GM23338 (cell line): Measurements from ENCODE around the gene TRAF3IP1. TPM values are rescaled to one million over a fixed set of nuclear protein-coding genes. Genes with fewer than 3 reads are reported as not detected.
"Not testable (repeated sequence)": the region's sequence is repeated elsewhere in the genome, so short reads cannot be mapped to it uniquely, and the experiment has no call there.

Experiments used
- ATAC-seq: fragments of 200-7000 bp; cut with Tn5 transposase; 3 replicates; pipeline ENCODE4 v1.9.1; 2020
- DNase-seq: peaks from one replicate; pipeline ENCODE4 v3.0.0-alpha.2; 2015; ENCODE audit warnings: low spot score
- H2AFZ ChIP-seq: fragments of 200-600 bp; sonication (generic); 2 replicates; pipeline ENCODE4 v1.8.0; 2016; ENCODE audit warnings: antibody characterized with exemption, mild to moderate bottlenecking, moderate library complexity
- H3F3A ChIP-seq: fragments of 200-600 bp; sonication (generic); replicated peaks from 2 replicates; pipeline ENCODE4 v1.8.0; 2017; ENCODE audit warnings: antibody characterized with exemption, mixed run types, low read depth
- H3K27ac ChIP-seq: fragments of 200-600 bp; sonication (generic); 2 replicates; pipeline ENCODE4 v1.6.1; 2016; ENCODE audit warnings: low read depth
- H3K27me3 ChIP-seq: fragments of 200-600 bp; sonication (generic); 2 replicates; pipeline ENCODE4 v1.8.0; 2016; ENCODE audit warnings: mild to moderate bottlenecking, mixed run types, moderate library complexity; ENCODE audit not compliant: insufficient read depth
- H3K36me3 ChIP-seq: fragments of 200-600 bp; sonication (generic); 2 replicates; pipeline ENCODE4 v1.8.0; 2016; ENCODE audit warnings: mild to moderate bottlenecking; ENCODE audit not compliant: insufficient read depth
- H3K4me1 ChIP-seq: fragments of 200-600 bp; sonication (generic); 2 replicates; pipeline ENCODE4 v1.8.0; 2016; ENCODE audit warnings: mild to moderate bottlenecking, moderate library complexity; ENCODE audit not compliant: insufficient read depth
- H3K4me2 ChIP-seq: fragments of 200-600 bp; sonication (generic); 2 replicates; pipeline ENCODE4 v1.7.1; 2017; ENCODE audit warnings: mixed run types
- H3K4me3 ChIP-seq: fragments of 200-600 bp; sonication (generic); 2 replicates; pipeline ENCODE4 v1.6.1; 2016; ENCODE audit warnings: mixed run types
- H3K79me2 ChIP-seq: fragments of 200-600 bp; sonication (generic); replicated peaks from 2 replicates; pipeline ENCODE4 v1.8.0; 2017; ENCODE audit warnings: mild to moderate bottlenecking; ENCODE audit not compliant: insufficient read depth
- H3K9me2 ChIP-seq: fragments of 200-600 bp; sonication (generic); 2 replicates; pipeline ENCODE4 v1.8.0; 2017; ENCODE audit not compliant: insufficient read depth
- H4K20me1 ChIP-seq: fragments of 200-600 bp; sonication (generic); replicated peaks from 2 replicates; pipeline ENCODE4 v1.8.0; 2017; ENCODE audit warnings: mild to moderate bottlenecking; ENCODE audit not compliant: insufficient read depth
- H3K27ac Mint-ChIP-seq: 2 replicates; pipeline ENCODE4 v1.8.0; 2020; ENCODE audit warnings: inconsistent platforms, mild to moderate bottlenecking, moderate library complexity, mixed read lengths
- H3K27me3 Mint-ChIP-seq: 3 replicates; pipeline ENCODE4 v1.8.0; 2022; ENCODE audit warnings: low read depth, mild to moderate bottlenecking, moderate library complexity, mixed read lengths, inconsistent platforms; ENCODE audit not compliant: insufficient read depth, poor library complexity
- H3K36me3 Mint-ChIP-seq: 3 replicates; pipeline ENCODE4 v1.8.0; 2021; ENCODE audit warnings: low read depth, mild to moderate bottlenecking, inconsistent platforms, moderate library complexity, mixed read lengths
- H3K4me1 Mint-ChIP-seq: 3 replicates; pipeline ENCODE4 v1.8.0; 2020; ENCODE audit warnings: mild to moderate bottlenecking, inconsistent platforms, mixed read lengths
- H3K4me3 Mint-ChIP-seq: 3 replicates; pipeline ENCODE4 v1.8.0; 2021; ENCODE audit warnings: moderate library complexity, mild to moderate bottlenecking, inconsistent platforms, mixed read lengths
- H3K9me3 Mint-ChIP-seq: 3 replicates; pipeline ENCODE4 v1.8.0; 2020; ENCODE audit warnings: moderate library complexity, mild to moderate bottlenecking, inconsistent platforms, mixed read lengths
- CREB1 ChIP-seq: fragments of 250-450 bp; sonication (Bioruptor Pico); IDR thresholded peaks from 2 replicates; pipeline ENCODE4 v1.5.0; 2020; ENCODE audit warnings: low read depth, mild to moderate bottlenecking, moderate library complexity
- ETS1 ChIP-seq: IDR thresholded peaks from 2 replicates; pipeline ENCODE4 v1.6.1; 2016; ENCODE audit warnings: antibody characterized with exemption
- EZH2 ChIP-seq: fragments of 200-600 bp; sonication (generic); IDR thresholded peaks from one replicate; pipeline ENCODE4 v1.8.0; 2017; ENCODE audit warnings: antibody characterized with exemption, mild to moderate bottlenecking, low read depth; ENCODE audit not compliant: unreplicated experiment
- POLR2AphosphoS5 ChIP-seq: IDR thresholded peaks from 2 replicates; pipeline ENCODE4 v1.6.1; 2016; ENCODE audit warnings: antibody characterized with exemption, low read depth
- ZNF114 ChIP-seq: fragments of 250-450 bp; sonication (Bioruptor Pico); IDR thresholded peaks from 2 replicates; pipeline ENCODE4 v1.5.0; 2020; ENCODE audit warnings: mild to moderate bottlenecking, moderate library complexity
- polyA plus RNA-seq: library from polyadenylated mRNA; unstranded; fragments of >200 nt; fragmentation: Nextera tagmentation; extraction: Ambion mirVana; gene quantifications from 2 replicates; pipeline ENCODE4 v1.2.1, GENCODE V29; 2016
- total RNA-seq: library from RNA; depleted of rRNA; stranded (reverse); fragments of >200 nt; shearing (Covaris generic); gene quantifications from 2 replicates; pipeline ENCODE4 v1.2.3, GENCODE V29; 2014

TRAF3IP1 gene
- total and polyA plus RNA-seq, 2 experiments from 2014 or later: 12.5 to 20.7 TPM

GRCh38 chr2:238271061-238271554 lies 49.2 kb upstream of the TRAF3IP1 start:
- no peaks in the 10 kb centered on the region for H3K4me1 Mint-ChIP-seq

GRCh38 chr2:238271686-238272085 lies 48.6 kb upstream of the TRAF3IP1 start:
- H3F3A ChIP-seq, H3K36me3 ChIP-seq, H3K4me3 Mint-ChIP-seq: not testable (repeated sequence)

More at GRCh38 chr2:238271061-238271554, 49.2 kb upstream of the TRAF3IP1 start:
- no peaks in the 10 kb centered on the region for H3K4me1 ChIP-seq
- no peaks in the 10 kb centered on the region for H3K27me3 ChIP-seq
- peaks cover 4% of the 10 kb centered on the region; the same call in 2 of the 3 replicates for H3K36me3 Mint-ChIP-seq
- no peaks in the 10 kb centered on the region for H3K9me2 ChIP-seq
- H3K36me3 ChIP-seq: no peaks in the 10 kb centered on the region
- DNase-seq (no peak), ATAC-seq (no peak; the same call in 2 of the 3 replicates)
- no peaks in the 10 kb centered on the region for H3F3A ChIP-seq
- H4K20me1 ChIP-seq: no peaks in the 10 kb centered on the region; the same call in 1 of the 2 replicates
- no peak overlapping the region for H3K27ac Mint-ChIP-seq
- H2AFZ ChIP-seq: no peak overlapping the region
- no peak overlapping the region for H3K27ac ChIP-seq
- H3K4me3 Mint-ChIP-seq: no peak overlapping the region
- no peaks in the 10 kb centered on the region for H3K9me3 Mint-ChIP-seq
- no peaks in the 10 kb centered on the region for H3K79me2 ChIP-seq
- peaks cover 2% of the 10 kb centered on the region for H3K27me3 Mint-ChIP-seq
- H3K4me2 ChIP-seq: no peak overlapping the region
- no peak overlapping the region for H3K4me3 ChIP-seq
- no peak for TF ChIP-seq EZH2
- no peak for TF ChIP-seq ETS1

GRCh38 chr2:238272156-238272555 lies 48.2 kb upstream of the TRAF3IP1 start:
- DNase-seq: no peak
- H3F3A ChIP-seq: no peaks in the 10 kb centered on the region

More at GRCh38 chr2:238271686-238272085, 48.6 kb upstream of the TRAF3IP1 start:
- H3K9me3 Mint-ChIP-seq, H3K4me1 ChIP-seq, H3K9me2 ChIP-seq, H3K79me2 ChIP-seq, H3K36me3 Mint-ChIP-seq, H3K4me3 ChIP-seq, DNase-seq, H4K20me1 ChIP-seq, H3K27me3 Mint-ChIP-seq, H2AFZ ChIP-seq, H3K4me2 ChIP-seq, H3K27ac Mint-ChIP-seq, H3K27ac ChIP-seq, ATAC-seq, H3K27me3 ChIP-seq, H3K4me1 Mint-ChIP-seq: not testable (repeated sequence)

DNA sequence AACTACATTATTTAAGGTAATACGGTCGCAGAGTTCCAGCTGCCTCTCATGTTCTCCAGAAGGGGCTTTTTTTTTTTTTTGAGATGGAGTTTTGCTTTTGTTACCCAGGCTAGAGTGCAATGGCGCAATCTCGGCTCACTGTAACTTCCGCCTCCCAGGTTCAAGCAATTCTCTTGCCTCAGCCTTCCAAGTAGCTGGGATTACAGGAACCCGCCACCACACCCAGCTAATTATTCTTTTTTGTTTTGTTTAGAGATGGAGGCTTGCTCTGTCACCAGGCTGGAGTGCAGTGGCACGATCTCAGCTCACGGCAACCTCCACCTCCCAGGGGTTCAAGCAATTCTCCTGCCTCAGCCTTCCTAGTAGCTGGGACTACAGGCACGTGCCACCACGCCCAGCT lies 46.9 kb upstream of the TRAF3IP1 start:
- not testable (repeated sequence) for H3K36me3 Mint-ChIP-seq

More at GRCh38 chr2:238272156-238272555, 48.2 kb upstream of the TRAF3IP1 start:
- H3K4me2 ChIP-seq: no peak overlapping the region
- no peaks in the 10 kb centered on the region for H3K9me2 ChIP-seq
- H3K4me1 ChIP-seq: no peaks in the 10 kb centered on the region
- H2AFZ ChIP-seq: no peak overlapping the region
- H3K4me3 ChIP-seq: no peak overlapping the region
- no peak for ATAC-seq
- TF ChIP-seq POLR2AphosphoS5 (no peak), CREB1 (CRISPR knock-in tag) (no peak), EZH2 (no peak), ZNF114 (no peak)
- no peaks in the 10 kb centered on the region for H3K27me3 ChIP-seq
- H4K20me1 ChIP-seq: peaks cover 2% of the 10 kb centered on the region; the same call in 1 of the 2 replicates
- Mint-ChIP-seq H3K9me3 (no peaks in the 10 kb centered on the region), H3K4me3 (no peak overlapping the region), H3K27me3 (peaks cover 2% of the 10 kb centered on the region), H3K4me1 (no peaks in the 10 kb centered on the region), H3K27ac (no peak overlapping the region), H3K36me3 (peaks cover 7% of the 10 kb centered on the region; the same call in 2 of the 3 replicates)
- no peak overlapping the region for H3K27ac ChIP-seq
- H3K79me2 ChIP-seq: no peaks in the 10 kb centered on the region
- no peaks in the 10 kb centered on the region for H3K36me3 ChIP-seq

More for the DNA sequence above, 46.9 kb upstream of the TRAF3IP1 start:
- not testable (repeated sequence) for H3K27me3 ChIP-seq, H3K4me3 ChIP-seq, H2AFZ ChIP-seq, H3K4me1 ChIP-seq, H3K4me3 Mint-ChIP-seq, H3K79me2 ChIP-seq, H3K27ac Mint-ChIP-seq, DNase-seq, H3K4me2 ChIP-seq, H3K9me2 ChIP-seq, H3K4me1 Mint-ChIP-seq, H3K9me3 Mint-ChIP-seq, H3K27me3 Mint-ChIP-seq, H3K36me3 ChIP-seq, ATAC-seq, H3F3A ChIP-seq, H4K20me1 ChIP-seq, H3K27ac ChIP-seq
